ENCODE results near the gene CRYGD. TPM values are rescaled to one million over a fixed set of nuclear protein-coding genes. Genes with fewer than 3 reads are reported as not detected.

Gene CRYGD
- total and polyA plus RNA-seq, 2 of the 13 experiments (the other 11 are each of a cell fraction or from before 2014, with no cell fraction given), result not detected

DNA sequence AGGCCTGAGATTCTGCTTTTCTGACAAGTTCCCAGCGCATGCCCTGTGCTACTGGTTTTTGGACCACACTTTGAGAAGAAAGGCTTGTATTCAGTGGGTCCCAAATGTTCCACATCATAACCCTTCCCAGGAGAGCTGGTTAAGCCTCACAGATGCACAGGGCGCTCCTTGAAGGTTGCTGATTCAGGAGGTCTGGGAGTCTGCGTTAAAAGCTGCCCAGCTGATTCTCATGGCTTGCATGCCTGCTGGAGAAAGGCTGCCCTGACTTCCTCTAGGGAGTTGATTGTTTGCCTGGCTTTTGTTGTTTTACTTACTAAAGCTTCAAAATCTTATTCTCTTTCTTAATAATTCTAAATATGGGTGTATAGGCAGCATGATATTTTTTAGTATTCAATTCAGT, 20.7 kb downstream of the CRYGD start:
- intact Hi-C loops (cut with micrococcal nuclease; ENCODE audit: unreplicated experiment) (loop anchor here (10.0 kb wide), 1 partner anchor 251 kb away; no protein-coding TSS in a partner anchor), in situ Hi-C loops (cut with HindIII; ENCODE audit: extremely low pct_ligation_motif_present, low pct_unique_long_range_greater_than_20kb) (loop anchor here (5.0 kb wide), 1 partner anchor 154 kb away; the partner anchor contains the start of gene IDH1)
- ChIA-PET CTCF (ENCODE audit: low intra/inter-chr PET ratio, low total read pairs) (no interaction called here), POLR2A (interaction anchor here (1.4 kb wide), 1 partner anchor 151 kb away, joined by 5 read pairs; the partner anchor contains the start of gene IDH1)
- H2AFZ ChIP-seq (ENCODE audit: low read length), result no peak overlapping the region
- H3K27ac ChIP-seq (ENCODE audit: extremely low read length, insufficient read depth, low read length), result no peak overlapping the region
- H3K4me1 ChIP-seq (ENCODE audit: insufficient read depth, low read length), result peaks cover 12% of the 10 kb centered on the region
- no peaks in the 10 kb centered on the region for H3K36me3 ChIP-seq (replicated peaks in 1 of 2; ENCODE audit: control insufficient read depth in 1 of 2, insufficient read depth in 2 of 2, low read length in 2 of 2)
- no peak for DNase-seq (ENCODE audit: low spot score)
- peaks cover 0 to 24% of the 10 kb centered on the region in 2 experiments; a peak in 2 of 5 replicates for H3K27me3 ChIP-seq (ENCODE audit: control insufficient read depth in 1 of 2, insufficient read depth in 2 of 2, low read length in 2 of 2)
- WGBS (ENCODE audit: low lambda C conversion rate), result 52% methylated on average over 3 of the region's 3 CpGs
- H4K20me1 ChIP-seq (ENCODE audit: insufficient read depth, low read length), result no peaks in the 10 kb centered on the region
- H3K9me3 ChIP-seq (ENCODE audit: low read length), result no peaks in the 10 kb centered on the region
- ATAC-seq, result no peak
- FAIRE-seq, result no peak
- TF ChIP-seq HNRNPL (IDR thresholded peaks at IDR 0.05; ENCODE audit: low read depth, low read length) (no peak), ZBTB20 (CRISPR knock-in tag; IDR thresholded peaks at IDR 0.05; ENCODE audit: borderline replicate concordance, low read depth) (no peak), ZNF260 (CRISPR knock-in tag; IDR thresholded peaks at IDR 0.05; ENCODE audit: borderline replicate concordance, low read depth) (no peak)
- TF ChIP-seq, protein P1, sequence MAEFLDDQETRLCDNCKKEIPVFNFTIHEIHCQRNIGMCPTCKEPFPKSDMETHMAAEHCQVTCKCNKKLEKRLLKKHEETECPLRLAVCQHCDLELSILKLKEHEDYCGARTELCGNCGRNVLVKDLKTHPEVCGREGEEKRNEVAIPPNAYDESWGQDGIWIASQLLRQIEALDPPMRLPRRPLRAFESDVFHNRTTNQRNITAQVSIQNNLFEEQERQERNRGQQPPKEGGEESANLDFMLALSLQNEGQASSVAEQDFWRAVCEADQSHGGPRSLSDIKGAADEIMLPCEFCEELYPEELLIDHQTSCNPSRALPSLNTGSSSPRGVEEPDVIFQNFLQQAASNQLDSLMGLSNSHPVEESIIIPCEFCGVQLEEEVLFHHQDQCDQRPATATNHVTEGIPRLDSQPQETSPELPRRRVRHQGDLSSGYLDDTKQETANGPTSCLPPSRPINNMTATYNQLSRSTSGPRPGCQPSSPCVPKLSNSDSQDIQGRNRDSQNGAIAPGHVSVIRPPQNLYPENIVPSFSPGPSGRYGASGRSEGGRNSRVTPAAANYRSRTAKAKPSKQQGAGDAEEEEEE (CRISPR knock-in tag; IDR thresholded peaks at IDR 0.05; ENCODE audit: borderline replicate concordance), result no peak
- H3K79me2 ChIP-seq (ENCODE audit: insufficient read depth, low read length), result no peaks in the 10 kb centered on the region
- no peak overlapping the region for H3K9ac ChIP-seq (ENCODE audit: insufficient read depth, low read depth, low read length)
- BruUV-seq (replicated peaks), result no TSS peak
- H3K4me2 ChIP-seq (ENCODE audit: low read depth, low read length), result no peak overlapping the region
- no peak overlapping the region for H3K4me3 ChIP-seq (replicated peaks in 1 of 3; ENCODE audit: insufficient read depth in 1 of 3, low read depth in 2 of 3, low read length in 3 of 3)

Measured in HepG2 (cell line).